ENCODE results near the gene TBCC. TPM values are rescaled to one million over a fixed set of nuclear protein-coding genes. Genes with fewer than 3 reads are reported as not detected.

Gene TBCC
- total RNA-seq, 1 experiment from 2014 or later, result 24.7 TPM

DNA sequence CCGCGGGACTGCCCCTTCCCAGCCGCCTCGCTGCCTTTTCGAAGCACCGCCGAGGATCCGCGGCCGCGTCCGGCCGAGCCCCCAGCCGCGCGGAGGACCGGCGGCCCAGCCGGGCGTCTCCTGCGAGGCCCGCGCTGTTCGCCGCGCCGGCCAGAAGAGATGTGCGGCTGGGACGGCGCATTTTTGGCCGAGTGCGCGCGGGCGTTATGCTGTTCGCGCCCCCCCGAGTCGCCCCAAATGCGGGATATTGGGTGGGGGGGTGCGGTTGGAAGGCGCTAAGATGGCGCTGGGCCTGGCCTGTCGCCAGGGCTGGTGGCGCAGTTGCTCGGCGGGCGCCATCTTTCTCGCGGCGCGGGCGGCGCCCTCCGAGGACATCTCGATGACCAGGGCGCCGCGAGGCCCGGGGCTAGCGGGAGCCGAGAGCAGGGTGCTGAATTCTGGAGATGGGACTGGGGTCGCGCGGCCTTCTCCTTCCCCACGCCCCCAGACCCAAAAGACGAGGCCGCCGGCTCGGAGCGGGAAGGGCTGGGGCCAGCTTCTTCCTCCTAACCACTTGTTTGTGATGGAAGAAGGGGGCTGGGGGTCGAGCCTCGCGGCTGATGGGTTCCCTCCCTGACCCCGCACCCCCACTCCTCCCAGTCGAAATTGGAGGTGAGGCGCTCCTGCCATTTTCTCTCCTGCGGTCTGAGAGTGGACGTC is 37.4 kb upstream of the TBCC start:
- H3K4me1 Mint-ChIP-seq, result peaks cover 20% of the 10 kb centered on the region
- ATAC-seq (peak; percentile 42), DNase-seq (ENCODE audit: low spot score) (peak; percentile 57)
- POLR2A ChIA-PET, result interaction anchor here (1.0 to 2.3 kb wide), 9 partner anchors 12 to 387 kb away, joined by 3 to 42 read pairs (median 4); partner anchors contain the start of genes KLC4, KLHDC3, MEA1 and MRPL2
- H3K27me3 Mint-ChIP-seq (ENCODE audit: low read depth), result no peaks in the 10 kb centered on the region
- CTCF ChIA-PET, result interaction anchor here (0.6 to 1.4 kb wide), 2 partner anchors 85 to 121 kb away, joined by 4 read pairs; no protein-coding TSS in a partner anchor
- H3K36me3 Mint-ChIP-seq, result no peaks in the 10 kb centered on the region
- H3K27ac Mint-ChIP-seq, result peak overlapping the region; percentile 97
- no peaks in the 10 kb centered on the region for H3K9me3 Mint-ChIP-seq
- H3K4me3 Mint-ChIP-seq, result peak overlapping the region; percentile 93
- peak; percentile 28; the same call in 1 of the 2 replicates for TF ChIP-seq ZNF263 (CRISPR knock-in tag; IDR thresholded peaks at IDR 0.05; ENCODE audit: low read depth)
- TF ChIP-seq ZNF232 (CRISPR knock-in tag; IDR thresholded peaks at IDR 0.05), result 0 out of 2 replicates have a peak, but pooled peaks have one; percentile 42
- TF ChIP-seq, protein P1, sequence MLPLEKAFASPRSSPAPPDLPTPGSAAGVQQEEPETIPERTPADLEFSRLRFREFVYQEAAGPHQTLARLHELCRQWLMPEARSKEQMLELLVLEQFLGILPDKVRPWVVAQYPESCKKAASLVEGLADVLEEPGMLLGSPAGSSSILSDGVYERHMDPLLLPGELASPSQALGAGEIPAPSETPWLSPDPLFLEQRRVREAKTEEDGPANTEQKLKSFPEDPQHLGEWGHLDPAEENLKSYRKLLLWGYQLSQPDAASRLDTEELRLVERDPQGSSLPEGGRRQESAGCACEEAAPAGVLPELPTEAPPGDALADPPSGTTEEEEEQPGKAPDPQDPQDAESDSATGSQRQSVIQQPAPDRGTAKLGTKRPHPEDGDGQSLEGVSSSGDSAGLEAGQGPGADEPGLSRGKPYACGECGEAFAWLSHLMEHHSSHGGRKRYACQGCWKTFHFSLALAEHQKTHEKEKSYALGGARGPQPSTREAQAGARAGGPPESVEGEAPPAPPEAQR (CRISPR knock-in tag; IDR thresholded peaks at IDR 0.05), result no peak
- TF ChIP-seq, protein P2, sequence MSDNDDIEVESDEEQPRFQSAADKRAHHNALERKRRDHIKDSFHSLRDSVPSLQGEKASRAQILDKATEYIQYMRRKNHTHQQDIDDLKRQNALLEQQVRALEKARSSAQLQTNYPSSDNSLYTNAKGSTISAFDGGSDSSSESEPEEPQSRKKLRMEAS (CRISPR knock-in tag; IDR thresholded peaks at IDR 0.05), result peak; percentile 61
- TF ChIP-seq MYBL2 (CRISPR knock-in tag; IDR thresholded peaks at IDR 0.05), result 0 out of 2 replicates have a peak, but pooled peaks have one; percentile 32
- TF ChIP-seq SP1 (CRISPR knock-in tag; conservative IDR thresholded peaks at IDR 0.05), result 0 out of 2 replicates have a peak, but pooled peaks have one; percentile 8
- peak; percentile 41 for TF ChIP-seq TEAD1 (CRISPR knock-in tag; IDR thresholded peaks at IDR 0.05)
- TF ChIP-seq SMAD4 (CRISPR knock-in tag; IDR thresholded peaks at IDR 0.05), result peak; percentile 58; the same call in 1 of the 2 replicates
- TF ChIP-seq, protein P3, sequence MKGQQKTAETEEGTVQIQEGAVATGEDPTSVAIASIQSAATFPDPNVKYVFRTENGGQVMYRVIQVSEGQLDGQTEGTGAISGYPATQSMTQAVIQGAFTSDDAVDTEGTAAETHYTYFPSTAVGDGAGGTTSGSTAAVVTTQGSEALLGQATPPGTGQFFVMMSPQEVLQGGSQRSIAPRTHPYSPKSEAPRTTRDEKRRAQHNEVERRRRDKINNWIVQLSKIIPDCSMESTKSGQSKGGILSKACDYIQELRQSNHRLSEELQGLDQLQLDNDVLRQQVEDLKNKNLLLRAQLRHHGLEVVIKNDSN (CRISPR knock-in tag; IDR thresholded peaks at IDR 0.05), result peak; percentile 49; the same call in 1 of the 2 replicates
- TF ChIP-seq, protein P4, sequence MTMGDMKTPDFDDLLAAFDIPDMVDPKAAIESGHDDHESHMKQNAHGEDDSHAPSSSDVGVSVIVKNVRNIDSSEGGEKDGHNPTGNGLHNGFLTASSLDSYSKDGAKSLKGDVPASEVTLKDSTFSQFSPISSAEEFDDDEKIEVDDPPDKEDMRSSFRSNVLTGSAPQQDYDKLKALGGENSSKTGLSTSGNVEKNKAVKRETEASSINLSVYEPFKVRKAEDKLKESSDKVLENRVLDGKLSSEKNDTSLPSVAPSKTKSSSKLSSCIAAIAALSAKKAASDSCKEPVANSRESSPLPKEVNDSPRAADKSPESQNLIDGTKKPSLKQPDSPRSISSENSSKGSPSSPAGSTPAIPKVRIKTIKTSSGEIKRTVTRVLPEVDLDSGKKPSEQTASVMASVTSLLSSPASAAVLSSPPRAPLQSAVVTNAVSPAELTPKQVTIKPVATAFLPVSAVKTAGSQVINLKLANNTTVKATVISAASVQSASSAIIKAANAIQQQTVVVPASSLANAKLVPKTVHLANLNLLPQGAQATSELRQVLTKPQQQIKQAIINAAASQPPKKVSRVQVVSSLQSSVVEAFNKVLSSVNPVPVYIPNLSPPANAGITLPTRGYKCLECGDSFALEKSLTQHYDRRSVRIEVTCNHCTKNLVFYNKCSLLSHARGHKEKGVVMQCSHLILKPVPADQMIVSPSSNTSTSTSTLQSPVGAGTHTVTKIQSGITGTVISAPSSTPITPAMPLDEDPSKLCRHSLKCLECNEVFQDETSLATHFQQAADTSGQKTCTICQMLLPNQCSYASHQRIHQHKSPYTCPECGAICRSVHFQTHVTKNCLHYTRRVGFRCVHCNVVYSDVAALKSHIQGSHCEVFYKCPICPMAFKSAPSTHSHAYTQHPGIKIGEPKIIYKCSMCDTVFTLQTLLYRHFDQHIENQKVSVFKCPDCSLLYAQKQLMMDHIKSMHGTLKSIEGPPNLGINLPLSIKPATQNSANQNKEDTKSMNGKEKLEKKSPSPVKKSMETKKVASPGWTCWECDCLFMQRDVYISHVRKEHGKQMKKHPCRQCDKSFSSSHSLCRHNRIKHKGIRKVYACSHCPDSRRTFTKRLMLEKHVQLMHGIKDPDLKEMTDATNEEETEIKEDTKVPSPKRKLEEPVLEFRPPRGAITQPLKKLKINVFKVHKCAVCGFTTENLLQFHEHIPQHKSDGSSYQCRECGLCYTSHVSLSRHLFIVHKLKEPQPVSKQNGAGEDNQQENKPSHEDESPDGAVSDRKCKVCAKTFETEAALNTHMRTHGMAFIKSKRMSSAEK (CRISPR knock-in tag; IDR thresholded peaks at IDR 0.05; ENCODE audit: borderline replicate concordance), result 0 out of 2 replicates have a peak, but pooled peaks have one; percentile 42
- TF ChIP-seq ZNF317 (CRISPR knock-in tag; IDR thresholded peaks at IDR 0.05; ENCODE audit: borderline replicate concordance, low read depth), result peak; percentile 40; the same call in 1 of the 2 replicates
- TF ChIP-seq FOXP1 (CRISPR knock-in tag; IDR thresholded peaks at IDR 0.05; ENCODE audit: borderline replicate concordance), result peak; percentile 93
- TF ChIP-seq CREM (CRISPR knock-in tag; IDR thresholded peaks at IDR 0.05), result peak; percentile 58; the same call in 1 of the 2 replicates
- TF ChIP-seq, protein P5, sequence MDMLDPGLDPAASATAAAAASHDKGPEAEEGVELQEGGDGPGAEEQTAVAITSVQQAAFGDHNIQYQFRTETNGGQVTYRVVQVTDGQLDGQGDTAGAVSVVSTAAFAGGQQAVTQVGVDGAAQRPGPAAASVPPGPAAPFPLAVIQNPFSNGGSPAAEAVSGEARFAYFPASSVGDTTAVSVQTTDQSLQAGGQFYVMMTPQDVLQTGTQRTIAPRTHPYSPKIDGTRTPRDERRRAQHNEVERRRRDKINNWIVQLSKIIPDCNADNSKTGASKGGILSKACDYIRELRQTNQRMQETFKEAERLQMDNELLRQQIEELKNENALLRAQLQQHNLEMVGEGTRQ (CRISPR knock-in tag; IDR thresholded peaks at IDR 0.05), result no peak
- TF ChIP-seq ZNF423 (CRISPR knock-in tag; IDR thresholded peaks at IDR 0.05), result no peak
- TF ChIP-seq GABPB1 (CRISPR knock-in tag; IDR thresholded peaks at IDR 0.05), result 0 out of 2 replicates have a peak, but pooled peaks have one; percentile 32
- TF ChIP-seq, protein P6, sequence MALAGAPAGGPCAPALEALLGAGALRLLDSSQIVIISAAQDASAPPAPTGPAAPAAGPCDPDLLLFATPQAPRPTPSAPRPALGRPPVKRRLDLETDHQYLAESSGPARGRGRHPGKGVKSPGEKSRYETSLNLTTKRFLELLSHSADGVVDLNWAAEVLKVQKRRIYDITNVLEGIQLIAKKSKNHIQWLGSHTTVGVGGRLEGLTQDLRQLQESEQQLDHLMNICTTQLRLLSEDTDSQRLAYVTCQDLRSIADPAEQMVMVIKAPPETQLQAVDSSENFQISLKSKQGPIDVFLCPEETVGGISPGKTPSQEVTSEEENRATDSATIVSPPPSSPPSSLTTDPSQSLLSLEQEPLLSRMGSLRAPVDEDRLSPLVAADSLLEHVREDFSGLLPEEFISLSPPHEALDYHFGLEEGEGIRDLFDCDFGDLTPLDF (CRISPR knock-in tag; IDR thresholded peaks at IDR 0.05), result no peak
- TF ChIP-seq, protein P7, sequence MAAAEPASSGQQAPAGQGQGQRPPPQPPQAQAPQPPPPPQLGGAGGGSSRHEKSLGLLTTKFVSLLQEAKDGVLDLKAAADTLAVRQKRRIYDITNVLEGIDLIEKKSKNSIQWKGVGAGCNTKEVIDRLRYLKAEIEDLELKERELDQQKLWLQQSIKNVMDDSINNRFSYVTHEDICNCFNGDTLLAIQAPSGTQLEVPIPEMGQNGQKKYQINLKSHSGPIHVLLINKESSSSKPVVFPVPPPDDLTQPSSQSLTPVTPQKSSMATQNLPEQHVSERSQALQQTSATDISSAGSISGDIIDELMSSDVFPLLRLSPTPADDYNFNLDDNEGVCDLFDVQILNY (CRISPR knock-in tag; IDR thresholded peaks at IDR 0.05), result peak; percentile 79; the same call in 1 of the 2 replicates
- TF ChIP-seq PRRX2 (CRISPR knock-in tag; IDR thresholded peaks at IDR 0.05), result peak; percentile 27; the same call in 1 of the 2 replicates
- TF ChIP-seq KAT7 (CRISPR knock-in tag; IDR thresholded peaks at IDR 0.05; ENCODE audit: borderline replicate concordance), result peak; percentile 53; the same call in 1 of the 2 replicates
- no peak for TF ChIP-seq NR1H2 (CRISPR knock-in tag; IDR thresholded peaks at IDR 0.05)
- TF ChIP-seq, protein P8, sequence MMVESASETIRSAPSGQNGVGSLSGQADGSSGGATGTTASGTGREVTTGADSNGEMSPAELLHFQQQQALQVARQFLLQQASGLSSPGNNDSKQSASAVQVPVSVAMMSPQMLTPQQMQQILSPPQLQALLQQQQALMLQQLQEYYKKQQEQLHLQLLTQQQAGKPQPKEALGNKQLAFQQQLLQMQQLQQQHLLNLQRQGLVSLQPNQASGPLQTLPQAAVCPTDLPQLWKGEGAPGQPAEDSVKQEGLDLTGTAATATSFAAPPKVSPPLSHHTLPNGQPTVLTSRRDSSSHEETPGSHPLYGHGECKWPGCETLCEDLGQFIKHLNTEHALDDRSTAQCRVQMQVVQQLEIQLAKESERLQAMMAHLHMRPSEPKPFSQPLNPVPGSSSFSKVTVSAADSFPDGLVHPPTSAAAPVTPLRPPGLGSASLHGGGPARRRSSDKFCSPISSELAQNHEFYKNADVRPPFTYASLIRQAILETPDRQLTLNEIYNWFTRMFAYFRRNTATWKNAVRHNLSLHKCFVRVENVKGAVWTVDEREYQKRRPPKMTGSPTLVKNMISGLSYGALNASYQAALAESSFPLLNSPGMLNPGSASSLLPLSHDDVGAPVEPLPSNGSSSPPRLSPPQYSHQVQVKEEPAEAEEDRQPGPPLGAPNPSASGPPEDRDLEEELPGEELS (CRISPR knock-in tag; IDR thresholded peaks at IDR 0.05), result no peak; the same call in 1 of the 2 replicates
